K562 (cell line): Measurements from ENCODE around the gene TIPARP. TPM values are rescaled to one million over a fixed set of nuclear protein-coding genes. Genes with fewer than 3 reads are reported as not detected.

ENCODE experiments used
- ATAC-seq: fragments of 200-7000 bp; cut with Tn5 transposase; 3 replicates; pipeline ENCODE4 v1.9.1; 2020; ENCODE audit warnings: moderate library complexity
- BruUV-seq: library from RNA; stranded (reverse); fragments of 400-500 nt; replicated peaks from 2 replicates; lab custom pipeline; 2021; lab: Mats Ljungman, UMichigan
- CTCF ChIA-PET: fragments of 300-600 bp; formaldehyde crosslinking; extraction: SDS; loops from one replicate; lab custom pipeline; 2021; ENCODE audit warnings: low intra/inter-chr PET ratio; lab: Yijun Ruan, JAX
- POLR2A ChIA-PET: fragments of 300-600, 350-650 bp; sonication (Branson Sonifier 250); formaldehyde crosslinking; extraction: SDS; loops from one replicate; lab custom pipeline; 2021; ENCODE audit warnings: antibody characterized with exemption, inconsistent platforms; lab: Yijun Ruan, JAX
- DNase-seq, 4 experiments: peaks; one replicate each; pipeline versions ENCODE4 v3.0.0 to v3.0.0-alpha.2; 2011 to 2018; ENCODE audit warnings: low spot score in 3 of 4, mixed read lengths in 3 of 4; ENCODE audit errors: extremely low read depth in 1 of 4
- FAIRE-seq: peaks from 2 replicates; lab custom pipeline; 2011; peaks lifted over from hg19 to GRCh38; lab: Jason Lieb, UNC
- H2AFZ ChIP-seq: 2 replicates; pipeline ENCODE4 v1.6.0; 2011; ENCODE audit warnings: low read depth, low read length, control low read depth, inconsistent platforms
- H3K27ac ChIP-seq: fragments of 200-600 bp; 3 replicates; pipeline ENCODE4 v1.8.0; 2011; ENCODE audit warnings: low read depth, mild to moderate bottlenecking, control low read depth, inconsistent platforms, low read length, moderate library complexity, mixed read lengths; ENCODE audit errors: extremely low read depth
- H3K27me3 ChIP-seq, 2 experiments: fragments of 300-600 bp in 1 of 2; 2 replicates in 1 of 2; 3 replicates in 1 of 2; pipeline versions ENCODE4 v1.6.0 to v1.8.0; 2011; ENCODE audit warnings: inconsistent platforms in 2 of 2, low read length in 2 of 2, mild to moderate bottlenecking in 1 of 2, mixed read lengths in 1 of 2, moderate library complexity in 1 of 2; ENCODE audit not compliant: control insufficient read depth in 2 of 2, insufficient read depth in 2 of 2
- H3K36me3 ChIP-seq: fragments of 300-600 bp; 3 replicates; pipeline ENCODE4 v1.8.0; 2011; ENCODE audit warnings: mild to moderate bottlenecking, low read length, inconsistent platforms; ENCODE audit not compliant: control insufficient read depth, insufficient read depth
- H3K4me1 ChIP-seq, 2 experiments: fragments of 200-600 bp in 1 of 2; replicated peaks in 1 of 2; 2 replicates in 1 of 2; 3 replicates in 1 of 2; pipeline versions ENCODE4 v1.5.1 to v1.8.0; 2011; ENCODE audit warnings: inconsistent platforms in 2 of 2, low read length in 2 of 2, mild to moderate bottlenecking in 1 of 2, mixed read lengths in 1 of 2, moderate library complexity in 1 of 2; ENCODE audit not compliant: control insufficient read depth in 2 of 2, insufficient read depth in 2 of 2
- H3K4me2 ChIP-seq: 2 replicates; pipeline ENCODE4 v1.6.1; 2011; ENCODE audit warnings: low read length, control low read depth, inconsistent platforms, mixed read lengths; ENCODE audit not compliant: insufficient read depth
- H3K4me3 ChIP-seq: fragments of 200-600 bp; sonication (generic), shearing (Covaris generic); 2 replicates; pipeline ENCODE4 v1.5.1; 2016; ENCODE audit warnings: control low read depth, inconsistent platforms
- H3K79me2 ChIP-seq: fragments of 200-600 bp; 3 replicates; pipeline ENCODE4 v1.8.0; 2011; ENCODE audit warnings: low read length, inconsistent platforms; ENCODE audit not compliant: control insufficient read depth, insufficient read depth
- H3K9ac ChIP-seq, 2 experiments: 2 replicates each; pipeline versions ENCODE4 v1.6.0 to v1.6.1; 2011; ENCODE audit warnings: low read depth in 2 of 2, low read length in 2 of 2, control low read depth in 1 of 2, inconsistent platforms in 1 of 2, mild to moderate bottlenecking in 1 of 2, mixed read lengths in 1 of 2; ENCODE audit not compliant: insufficient read depth in 1 of 2
- H3K9me1 ChIP-seq: one replicate; pipeline ENCODE4 v1.6.0; 2011; ENCODE audit warnings: inconsistent platforms, mild to moderate bottlenecking, low read length, moderate library complexity; ENCODE audit not compliant: control insufficient read depth, insufficient read depth
- H3K9me3 ChIP-seq: replicated peaks from 2 replicates; pipeline ENCODE4 v1.5.1; 2011; ENCODE audit warnings: low read depth, low read length, inconsistent platforms; ENCODE audit not compliant: control insufficient read depth, insufficient read depth
- H4K20me1 ChIP-seq: replicated peaks from 2 replicates; pipeline ENCODE4 v1.6.1; 2011; ENCODE audit warnings: low read length, inconsistent platforms, mixed read lengths; ENCODE audit not compliant: control insufficient read depth, insufficient read depth
- AFF4 ChIP-seq: sonication (generic); formaldehyde crosslinking; IDR thresholded peaks from 2 replicates; pipeline ENCODE4 v1.8.0; 2023; ENCODE audit warnings: mild to moderate bottlenecking, missing genetic modification reagents
- JUNB ChIP-seq: fragments of 450-650 bp; formaldehyde crosslinking; conservative IDR thresholded peaks from 2 replicates; pipeline ENCODE4 v1.4.0; 2020; ENCODE audit warnings: mild to moderate bottlenecking
- LCOR ChIP-seq: sonication (generic); formaldehyde crosslinking; IDR thresholded peaks from 2 replicates; pipeline ENCODE4 v1.8.0; 2022; ENCODE audit warnings: mild to moderate bottlenecking, missing genetic modification reagents
- POLR2AphosphoS2 ChIP-seq: IDR thresholded peaks from 2 replicates; pipeline ENCODE4 v1.6.1; 2012; ENCODE audit warnings: low read length, improper control_type of control experiment
- ZNF717 ChIP-seq: fragments of 250-450 bp; sonication (Bioruptor Pico); IDR thresholded peaks from 2 replicates; pipeline ENCODE4 v1.5.0; 2021
- ZNF764 ChIP-seq: fragments of 250-450 bp; sonication (Bioruptor Pico); IDR thresholded peaks from 2 replicates; pipeline ENCODE4 v1.4.0; 2020; ENCODE audit warnings: low read depth, mild to moderate bottlenecking, moderate library complexity
- WGBS: fragments of 100-300 bp; shearing (Covaris generic); methylation state at CpG from one replicate; pipeline ENCODE4 v1.1.6; 2016; ENCODE audit warnings: low coverage, mixed read lengths; ENCODE audit not compliant: insufficient coverage; ENCODE audit errors: missing lambda C conversion rate; 5-methylcytosine and 5-hydroxymethylcytosine counted together
- in situ Hi-C: fragments of 300-500 bp; cut with MboI; formaldehyde crosslinking; loops from 4 replicates; pipeline ENCODE4 v1.15.0; 2018; ENCODE audit warnings: inconsistent platforms, mixed read lengths
- intact Hi-C: fragments of 100-400 bp; cut with micrococcal nuclease; formaldehyde crosslinking; loops from 2 replicates; pipeline ENCODE4 v1.14.2; 2022
- polyA plus RNA-seq, 8 experiments: library from polyadenylated mRNA; depleted of rRNA in 4 of 8; stranded (reverse) in 5 of 8; unstranded in 3 of 8; fragments of >200 nt; fragmentation: Nextera tagmentation in 2 of 8; fragmentation: Illumina TruSeq in 1 of 8; extraction: Ambion mirVana in 2 of 8; extraction: Trizol in 1 of 8; gene quantifications; 2 replicates each; pipeline versions ENCODE4 v1.2.1 to v1.2.3, GENCODE V29; 2011 to 2014; ENCODE audit warnings: inconsistent platforms in 1 of 8, missing spikeins in 1 of 8
- total RNA-seq, 7 experiments: library from RNA; depleted of rRNA in 6 of 7; stranded (reverse); fragments of >200 nt in 6 of 7; fragmentation: Illumina TruSeq in 2 of 7; extraction: Trizol in 2 of 7; gene quantifications; 2 replicates each; pipeline versions ENCODE4 v1.2.1 to v1.2.3, GENCODE V29; 2011 to 2021; ENCODE audit warnings: low replicate concordance in 1 of 7
- TF ChIP-seq, protein P1 (sequence below): fragments of 450-650 bp; formaldehyde crosslinking; IDR thresholded peaks from 2 replicates; pipeline ENCODE4 v1.4.0; 2020; ENCODE audit warnings: mild to moderate bottlenecking, moderate library complexity
- TF ChIP-seq, protein P2 (sequence below): fragments of 450-650 bp; IDR thresholded peaks from 2 replicates; pipeline ENCODE4 v1.6.1; 2016; ENCODE audit warnings: low read depth

Gene TIPARP
- total and polyA plus RNA-seq, 9 of the 15 experiments (the other 6 are each of a cell fraction or from before 2014, with no cell fraction given): 2.4 to 29.4 (median 15.1) TPM

DNA sequence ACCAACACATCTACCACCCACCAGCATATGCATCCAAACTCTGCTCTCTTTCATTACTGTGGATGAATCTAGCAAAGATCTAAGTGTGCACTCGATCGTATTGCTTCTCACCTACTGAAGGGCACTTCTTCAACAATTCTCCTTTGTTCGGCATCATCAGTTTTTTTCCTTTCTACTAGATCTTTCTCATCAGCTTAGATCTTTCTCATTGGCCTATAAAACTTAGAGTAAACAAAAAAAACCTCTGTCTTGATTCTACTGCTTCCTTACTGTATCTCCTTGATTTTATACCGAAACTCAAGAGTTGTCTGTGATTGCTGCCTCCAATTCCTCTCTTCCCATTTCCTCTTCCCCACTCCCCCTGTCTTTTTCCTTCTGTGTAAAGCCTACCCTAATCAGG lies 36.1 kb upstream of the TIPARP start:
- Histone ChIP-seq H3K27ac (no peak overlapping the region), H4K20me1 (no peaks in the 10 kb centered on the region), H3K4me3 (no peak overlapping the region), H3K27me3 (no peaks in the 10 kb centered on the region), H3K9ac (no peak overlapping the region), H2AFZ (no peak overlapping the region), H3K79me2 (no peaks in the 10 kb centered on the region), H3K4me1 (peaks cover 3 to 21% of the 10 kb centered on the region in 2 experiments; a peak in 4 of 5 replicates), H3K4me2 (no peak overlapping the region), H3K9me1 (no peaks in the 10 kb centered on the region), H3K9me3 (no peaks in the 10 kb centered on the region), H3K36me3 (no peaks in the 10 kb centered on the region)
- CTCF ChIA-PET: no interaction called here
- ATAC-seq (no peak), FAIRE-seq (no peak), DNase-seq (no peak)
- no TSS peak for BruUV-seq
- POLR2A ChIA-PET: no interaction called here
- in situ Hi-C loops: no loop called here
- 19% methylated on average over 4 of the region's 4 CpGs for WGBS
- intact Hi-C loops: no loop called here
- TF ChIP-seq ZNF764 (no peak), LCOR (CRISPR knock-in tag) (no peak), JUNB (CRISPR knock-in tag) (no peak), ZNF717 (CRISPR knock-in tag) (no peak), POLR2AphosphoS2 (no peak), AFF4 (CRISPR knock-in tag) (no peak)
- TF ChIP-seq, protein P1, sequence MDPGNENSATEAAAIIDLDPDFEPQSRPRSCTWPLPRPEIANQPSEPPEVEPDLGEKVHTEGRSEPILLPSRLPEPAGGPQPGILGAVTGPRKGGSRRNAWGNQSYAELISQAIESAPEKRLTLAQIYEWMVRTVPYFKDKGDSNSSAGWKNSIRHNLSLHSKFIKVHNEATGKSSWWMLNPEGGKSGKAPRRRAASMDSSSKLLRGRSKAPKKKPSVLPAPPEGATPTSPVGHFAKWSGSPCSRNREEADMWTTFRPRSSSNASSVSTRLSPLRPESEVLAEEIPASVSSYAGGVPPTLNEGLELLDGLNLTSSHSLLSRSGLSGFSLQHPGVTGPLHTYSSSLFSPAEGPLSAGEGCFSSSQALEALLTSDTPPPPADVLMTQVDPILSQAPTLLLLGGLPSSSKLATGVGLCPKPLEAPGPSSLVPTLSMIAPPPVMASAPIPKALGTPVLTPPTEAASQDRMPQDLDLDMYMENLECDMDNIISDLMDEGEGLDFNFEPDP (CRISPR knock-in tag): no peak
- TF ChIP-seq, protein P2, sequence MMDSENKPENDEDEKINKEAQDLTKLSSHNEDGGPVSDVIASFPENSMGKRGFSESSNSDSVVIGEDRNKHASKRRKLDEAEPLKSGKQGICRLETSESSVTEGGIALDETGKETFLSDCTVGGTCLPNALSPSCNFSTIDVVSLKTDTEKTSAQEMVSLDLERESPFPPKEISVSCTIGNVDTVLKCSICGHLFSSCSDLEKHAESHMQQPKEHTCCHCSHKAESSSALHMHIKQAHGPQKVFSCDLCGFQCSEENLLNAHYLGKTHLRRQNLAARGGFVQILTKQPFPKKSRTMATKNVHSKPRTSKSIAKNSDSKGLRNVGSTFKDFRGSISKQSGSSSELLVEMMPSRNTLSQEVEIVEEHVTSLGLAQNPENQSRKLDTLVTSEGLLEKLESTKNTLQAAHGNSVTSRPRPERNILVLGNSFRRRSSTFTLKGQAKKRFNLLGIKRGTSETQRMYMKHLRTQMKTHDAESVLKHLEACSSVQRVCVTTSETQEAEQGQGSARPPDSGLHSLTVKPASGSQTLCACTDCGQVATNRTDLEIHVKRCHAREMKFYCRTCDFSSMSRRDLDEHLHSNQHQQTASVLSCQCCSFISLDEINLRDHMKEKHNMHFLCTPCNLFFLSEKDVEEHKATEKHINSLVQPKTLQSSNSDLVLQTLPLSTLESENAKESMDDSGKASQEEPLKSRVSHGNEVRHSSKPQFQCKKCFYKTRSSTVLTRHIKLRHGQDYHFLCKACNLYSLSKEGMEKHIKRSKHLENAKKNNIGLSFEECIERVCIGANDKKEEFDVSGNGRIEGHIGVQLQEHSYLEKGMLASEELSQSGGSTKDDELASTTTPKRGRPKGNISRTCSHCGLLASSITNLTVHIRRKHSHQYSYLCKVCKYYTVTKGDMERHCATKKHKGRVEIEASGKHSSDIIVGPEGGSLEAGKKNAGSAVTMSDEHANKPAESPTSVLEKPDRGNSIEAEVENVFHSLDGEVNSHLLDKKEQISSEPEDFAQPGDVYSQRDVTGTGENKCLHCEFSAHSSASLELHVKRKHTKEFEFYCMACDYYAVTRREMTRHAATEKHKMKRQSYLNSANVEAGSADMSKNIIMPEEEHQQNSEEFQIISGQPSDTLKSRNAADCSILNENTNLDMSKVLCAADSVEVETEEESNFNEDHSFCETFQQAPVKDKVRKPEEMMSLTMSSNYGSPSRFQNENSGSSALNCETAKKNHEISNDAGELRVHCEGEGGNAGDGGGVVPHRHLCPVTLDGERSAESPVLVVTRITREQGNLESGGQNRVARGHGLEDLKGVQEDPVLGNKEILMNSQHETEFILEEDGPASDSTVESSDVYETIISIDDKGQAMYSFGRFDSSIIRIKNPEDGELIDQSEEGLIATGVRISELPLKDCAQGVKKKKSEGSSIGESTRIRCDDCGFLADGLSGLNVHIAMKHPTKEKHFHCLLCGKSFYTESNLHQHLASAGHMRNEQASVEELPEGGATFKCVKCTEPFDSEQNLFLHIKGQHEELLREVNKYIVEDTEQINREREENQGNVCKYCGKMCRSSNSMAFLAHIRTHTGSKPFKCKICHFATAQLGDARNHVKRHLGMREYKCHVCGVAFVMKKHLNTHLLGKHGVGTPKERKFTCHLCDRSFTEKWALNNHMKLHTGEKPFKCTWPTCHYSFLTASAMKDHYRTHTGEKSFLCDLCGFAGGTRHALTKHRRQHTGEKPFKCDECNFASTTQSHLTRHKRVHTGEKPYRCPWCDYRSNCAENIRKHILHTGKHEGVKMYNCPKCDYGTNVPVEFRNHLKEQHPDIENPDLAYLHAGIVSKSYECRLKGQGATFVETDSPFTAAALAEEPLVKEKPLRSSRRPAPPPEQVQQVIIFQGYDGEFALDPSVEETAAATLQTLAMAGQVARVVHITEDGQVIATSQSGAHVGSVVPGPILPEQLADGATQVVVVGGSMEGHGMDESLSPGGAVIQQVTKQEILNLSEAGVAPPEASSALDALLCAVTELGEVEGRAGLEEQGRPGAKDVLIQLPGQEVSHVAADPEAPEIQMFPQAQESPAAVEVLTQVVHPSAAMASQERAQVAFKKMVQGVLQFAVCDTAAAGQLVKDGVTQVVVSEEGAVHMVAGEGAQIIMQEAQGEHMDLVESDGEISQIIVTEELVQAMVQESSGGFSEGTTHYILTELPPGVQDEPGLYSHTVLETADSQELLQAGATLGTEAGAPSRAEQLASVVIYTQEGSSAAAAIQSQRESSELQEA: no peak
